HG02852 (cell line): ENCODE measurements around the gene IL33.

Experiments
- ATAC-seq: cut with Tn5 transposase; IDR thresholded peaks from one replicate; pipeline ENCODE4 v1.9.1; 2021; ENCODE audit warnings: mild to moderate bottlenecking, moderate library complexity; ENCODE audit not compliant: unreplicated experiment

Gene IL33

GRCh38 chr9:6277417-6277816 lies 61.8 kb downstream of the IL33 start:
- ATAC-seq = no peak

DNA sequence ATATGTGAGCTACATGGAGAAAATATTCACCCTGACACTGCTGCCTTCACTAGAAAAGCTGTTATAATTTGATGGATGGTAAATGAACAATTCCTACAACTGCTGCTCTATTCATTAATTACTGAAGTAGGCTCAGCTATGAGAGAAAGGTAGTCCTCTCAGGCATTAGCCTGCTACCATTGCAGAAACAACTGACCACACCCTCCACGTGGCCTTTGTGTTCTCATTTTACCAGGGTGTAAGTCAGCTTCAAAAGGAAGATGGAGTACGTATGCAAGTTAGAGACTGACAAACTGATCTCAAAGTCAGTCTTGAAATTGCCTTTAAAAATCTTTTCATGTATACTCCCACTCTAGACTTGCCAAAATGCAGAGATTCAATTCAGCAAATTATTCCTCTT lies 86.3 kb downstream of the IL33 start:
- no peak for ATAC-seq

- no peak for ATAC-seq
Observed at GRCh38 chr9:6302417-6302816, 86.8 kb downstream of the IL33 start.

- ATAC-seq = no peak
Observed at GRCh38 chr9:6304232-6304631, 88.6 kb downstream of the IL33 start.

GRCh38 chr9:6305954-6306563 lies 90.5 kb downstream of the IL33 start:
- ATAC-seq = no peak
